Uterus (tissue), 4 donors: ENCODE data around the gene TNS4. TPM values are rescaled to one million over a fixed set of nuclear protein-coding genes. Genes with fewer than 3 reads are reported as not detected.

Experiments used
- DNase-seq, 2 donors: peaks; one replicate each; pipeline ENCODE4 v3.0.0-alpha.2; 2019 to 2020
- H3K27ac ChIP-seq, 2 donors: fragments of 200-600 bp; sonication (generic); 1 replicate in 1 of 2; 2 replicates in 1 of 2; pipeline ENCODE4 v1.5.1; 2016 to 2018
- H3K27me3 ChIP-seq, 2 donors: fragments of 200-600 bp; sonication (generic); one replicate each; pipeline ENCODE4 v1.5.1; 2018 to 2019; ENCODE audit warnings: control low read depth in 1 of 2
- H3K36me3 ChIP-seq, 2 donors: fragments of 200-600 bp; sonication (generic); one replicate each; pipeline ENCODE4 v1.5.1; 2019; ENCODE audit warnings: control low read depth in 1 of 2
- H3K4me1 ChIP-seq, 2 donors: fragments of 200-600 bp; sonication (generic); one replicate each; pipeline ENCODE4 v1.5.1; 2018 to 2019; ENCODE audit warnings: control low read depth in 1 of 2
- H3K4me3 ChIP-seq, 2 donors: fragments of 200-600 bp; sonication (generic); 1 replicate in 1 of 2; 2 replicates in 1 of 2; pipeline ENCODE4 v1.5.1; 2018 to 2019; ENCODE audit warnings: mild to moderate bottlenecking in 1 of 2
- H3K9me3 ChIP-seq, 2 donors: fragments of 200-600 bp; sonication (generic); one replicate each; pipeline ENCODE4 v1.5.1; 2019; ENCODE audit warnings: control low read depth in 1 of 2
- CTCF ChIP-seq, 4 experiments: fragments of 200-600 bp in 2 of 4; fragments of 450-650 bp in 2 of 4; sonication (generic) in 2 of 4; IDR thresholded peaks; one replicate each; pipeline ENCODE4 v1.5.1; 2016 to 2019; ENCODE audit warnings: antibody characterized with exemption in 4 of 4, mild to moderate bottlenecking in 2 of 4, moderate library complexity in 1 of 4
- POLR2A ChIP-seq, 2 donors: fragments of 450-650 bp; IDR thresholded peaks; one replicate each; pipeline ENCODE4 v1.6.1; 2016; ENCODE audit warnings: antibody characterized with exemption in 2 of 2, mild to moderate bottlenecking in 1 of 2, moderate library complexity in 1 of 2
- intact Hi-C: fragments of 100-400 bp; cut with DNase I; formaldehyde crosslinking; loops from one replicate; pipeline ENCODE4 v1.15.1; 2023; ENCODE audit warnings: low total_unique reads
- total RNA-seq, 4 donors: library from RNA; depleted of rRNA in 3 of 4; stranded (reverse); fragments of >200 nt in 3 of 4; gene quantifications; one replicate each; pipeline versions ENCODE4 v1.1.0 to v1.2.4, GENCODE V29; 2014 to 2023
- donor health status: DM: yes; HTN: yes; CAD: no.

TNS4 gene
- total RNA-seq, 4 donors from 2014 or later, result 0.09 to 2.6 (median 0.28) TPM; not detected in 1

- DNase-seq, result peak in 1 of 2 donors; percentile 12
- peaks cover 0 to 7% of the 10 kb centered on the region in 2 donors for H3K4me1 ChIP-seq
- intact Hi-C loops, result loop anchor here (5.0 to 10.0 kb wide), 3 partner anchors 56 to 176 kb away; partner anchors contain the start of gene IGFBP4
- no peak overlapping the region for H3K4me3 ChIP-seq
- no peak overlapping the region for H3K27ac ChIP-seq
- H3K9me3 ChIP-seq, result no peaks in the 10 kb centered on the region
- no peaks in the 10 kb centered on the region for H3K27me3 ChIP-seq
- H3K36me3 ChIP-seq, result no peaks in the 10 kb centered on the region
- TF ChIP-seq CTCF (IDR thresholded peaks at IDR 0.05), result no peak
- no peak for TF ChIP-seq POLR2A (IDR thresholded peaks at IDR 0.05)
These were observed 29.1 kb upstream of the TNS4 start for GRCh38 chr17:40530531-40530994.

GRCh38 chr17:40529991-40530390, 28.6 kb upstream of the TNS4 start:
- intact Hi-C loops, result loop anchor here (5.0 to 10.0 kb wide), 4 partner anchors 55 to 175 kb away; partner anchors contain the start of gene IGFBP4
- DNase-seq, result peak in 1 of 2 donors; percentile 2
- no peaks in the 10 kb centered on the region for H3K36me3 ChIP-seq

GRCh38 chr17:40528692-40529417, 27.4 kb upstream of the TNS4 start:
- peak in 1 of 2 donors; percentile 11 for DNase-seq
- no peaks in the 10 kb centered on the region for H3K27me3 ChIP-seq
- H3K36me3 ChIP-seq, result no peaks in the 10 kb centered on the region
- no peak overlapping the region for H3K27ac ChIP-seq
- peaks cover 0 to 7% of the 10 kb centered on the region in 2 donors for H3K4me1 ChIP-seq
- intact Hi-C loops, result loop anchor here (10.0 kb wide), 1 partner anchor 134 kb away; no protein-coding TSS in a partner anchor
- no peak overlapping the region for H3K4me3 ChIP-seq
- no peak for TF ChIP-seq CTCF (IDR thresholded peaks at IDR 0.05)
- TF ChIP-seq POLR2A (IDR thresholded peaks at IDR 0.05), result no peak
- H3K9me3 ChIP-seq, result no peaks in the 10 kb centered on the region

More at GRCh38 chr17:40529991-40530390, 28.6 kb upstream of the TNS4 start:
- H3K27ac ChIP-seq, result no peak overlapping the region
- TF ChIP-seq POLR2A (IDR thresholded peaks at IDR 0.05), result no peak
- TF ChIP-seq CTCF (IDR thresholded peaks at IDR 0.05), result no peak
- peaks cover 0 to 7% of the 10 kb centered on the region in 2 donors for H3K4me1 ChIP-seq
- no peaks in the 10 kb centered on the region for H3K9me3 ChIP-seq
- H3K27me3 ChIP-seq, result no peaks in the 10 kb centered on the region
- no peak overlapping the region for H3K4me3 ChIP-seq

GRCh38 chr17:40526668-40527067, 25.2 kb upstream of the TNS4 start:
- peak; percentile 57 to 62 for DNase-seq
- no peak overlapping the region for H3K27ac ChIP-seq
- intact Hi-C loops, result loop anchor here (10.0 kb wide), 1 partner anchor 132 kb away; no protein-coding TSS in a partner anchor

More at GRCh38 chr17:40526668-40527067, 25.2 kb upstream of the TNS4 start:
- Histone ChIP-seq H3K27me3 (no peaks in the 10 kb centered on the region), H3K4me3 (no peak overlapping the region), H3K4me1 (no peaks in the 10 kb centered on the region), H3K36me3 (no peaks in the 10 kb centered on the region), H3K9me3 (no peaks in the 10 kb centered on the region)
- TF ChIP-seq POLR2A (IDR thresholded peaks at IDR 0.05) (no peak), CTCF (IDR thresholded peaks at IDR 0.05) (no peak)
